ENCODE results near the gene SLC36A1.

DNA sequence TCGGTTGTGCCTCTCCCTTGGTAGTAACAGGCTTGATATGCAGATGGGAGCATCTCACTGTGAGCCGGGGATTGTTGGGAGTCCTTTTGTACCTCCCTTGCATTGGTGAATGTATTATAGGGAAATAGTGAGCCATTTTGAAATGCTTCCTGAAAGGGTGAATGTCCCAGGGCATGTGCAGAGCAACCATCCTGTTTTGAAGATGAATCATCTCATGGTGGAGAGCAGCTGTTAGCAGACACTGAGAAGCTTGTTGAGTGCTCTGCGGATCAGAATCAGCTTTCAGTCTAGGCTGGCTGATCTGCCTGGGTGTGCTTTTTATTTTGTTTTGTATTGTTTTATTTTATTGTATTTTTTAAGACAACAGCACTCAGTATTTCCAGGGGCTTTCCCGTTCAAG is 29.7 kb downstream of the SLC36A1 start:
- no peak for TF ChIP-seq EZH2 (IDR thresholded peaks at IDR 0.05; ENCODE audit: insufficient read depth, poor library complexity, severe bottlenecking)
- no peak for TF ChIP-seq EZH2phosphoT487 (IDR thresholded peaks at IDR 0.05; ENCODE audit: insufficient read depth, low read depth)

Data from GM23248 (cell line).